Activated T-helper 1 cell treated with anti-CD3 and anti-CD28 coated beads, Interleukin-12 subunit alpha, Interleukin-12 subunit beta, Interleukin-2, Interleukin-4 antibody, amounts not matched to agents 30 ng/mL and 10 ng/mL and 1 ng/mL, durations not matched to agents 14 hours and 24 hours and 36 hours (primary cell): Measurements from ENCODE around the gene GON4L. TPM values are rescaled to one million over a fixed set of nuclear protein-coding genes. Genes with fewer than 3 reads are reported as not detected.

Source experiments
- DNase-seq: peaks from one replicate; pipeline ENCODE4 v3.0.0; 2021; ENCODE audit warnings: low spot score
- H3K27ac Mint-ChIP-seq: one replicate; pipeline ENCODE4 v1.8.0; 2021; ENCODE audit warnings: mild to moderate bottlenecking, mixed read lengths
- H3K27me3 Mint-ChIP-seq: one replicate; pipeline ENCODE4 v1.8.0; 2022; ENCODE audit warnings: mild to moderate bottlenecking, moderate library complexity, mixed read lengths; ENCODE audit not compliant: insufficient read depth
- H3K36me3 Mint-ChIP-seq: one replicate; pipeline ENCODE4 v1.8.0; 2021; ENCODE audit warnings: low read depth, mixed read lengths
- H3K4me1 Mint-ChIP-seq: one replicate; pipeline ENCODE4 v1.8.0; 2021; ENCODE audit warnings: low read depth, mixed read lengths
- H3K4me3 Mint-ChIP-seq: one replicate; pipeline ENCODE4 v1.8.0; 2021; ENCODE audit warnings: mild to moderate bottlenecking, moderate library complexity, mixed read lengths
- H3K9me3 Mint-ChIP-seq: one replicate; pipeline ENCODE4 v1.8.0; 2021; ENCODE audit warnings: mixed read lengths
- intact Hi-C: fragments of 100-400 bp; cut with micrococcal nuclease; formaldehyde crosslinking; loops from one replicate; pipeline ENCODE4 v1.15.1; 2024
- total RNA-seq: library from RNA; stranded (reverse); gene quantifications from 2 replicates; pipeline ENCODE4 v1.2.3, GENCODE V29; 2022

GON4L gene
- total RNA-seq, 1 donor from 2014 or later, result 70.0 TPM

- Mint-ChIP-seq H3K4me1 (peaks cover 12% of the 10 kb centered on the region), H3K4me3 (no peak overlapping the region), H3K9me3 (no peaks in the 10 kb centered on the region), H3K27me3 (no peaks in the 10 kb centered on the region), H3K36me3 (no peaks in the 10 kb centered on the region), H3K27ac (no peak overlapping the region)
- intact Hi-C loops, result no loop called here
- no peak for DNase-seq
These were observed 32.6 kb upstream of the GON4L start for GRCh38 chr1:155889566-155889965.

- H3K36me3 Mint-ChIP-seq, result peaks cover 2% of the 10 kb centered on the region
- H3K9me3 Mint-ChIP-seq, result no peaks in the 10 kb centered on the region
- H3K27ac Mint-ChIP-seq, result no peak overlapping the region
- DNase-seq, result no peak
- peaks cover 9% of the 10 kb centered on the region for H3K4me1 Mint-ChIP-seq
- intact Hi-C loops, result no loop called here
- H3K27me3 Mint-ChIP-seq, result no peaks in the 10 kb centered on the region
- no peak overlapping the region for H3K4me3 Mint-ChIP-seq
These were observed 31.5 kb upstream of the GON4L start for GRCh38 chr1:155888481-155888880.

GRCh38 chr1:155884982-155885381 lies 28.0 kb upstream of the GON4L start:
- Mint-ChIP-seq H3K9me3 (no peaks in the 10 kb centered on the region), H3K4me3 (no peak overlapping the region), H3K4me1 (no peaks in the 10 kb centered on the region), H3K36me3 (peaks cover 13% of the 10 kb centered on the region), H3K27ac (no peak overlapping the region), H3K27me3 (no peaks in the 10 kb centered on the region)
- no peak for DNase-seq
- intact Hi-C loops, result no loop called here

- no peaks in the 10 kb centered on the region for H3K27me3 Mint-ChIP-seq
- DNase-seq, result no peak
- H3K9me3 Mint-ChIP-seq, result no peaks in the 10 kb centered on the region
- no peak overlapping the region for H3K4me3 Mint-ChIP-seq
- H3K36me3 Mint-ChIP-seq, result peaks cover 17% of the 10 kb centered on the region
- no peaks in the 10 kb centered on the region for H3K4me1 Mint-ChIP-seq
- intact Hi-C loops, result no loop called here
- H3K27ac Mint-ChIP-seq, result no peak overlapping the region
These were observed 27.3 kb upstream of the GON4L start for GRCh38 chr1:155884031-155884960.

- H3K27ac Mint-ChIP-seq, result no peak overlapping the region
- H3K27me3 Mint-ChIP-seq, result no peaks in the 10 kb centered on the region
- no peak for DNase-seq
- H3K9me3 Mint-ChIP-seq, result no peaks in the 10 kb centered on the region
- intact Hi-C loops, result no loop called here
- no peaks in the 10 kb centered on the region for H3K4me1 Mint-ChIP-seq
- H3K36me3 Mint-ChIP-seq, result peaks cover 17% of the 10 kb centered on the region
- H3K4me3 Mint-ChIP-seq, result no peak overlapping the region
These were observed 25.8 kb upstream of the GON4L start for GRCh38 chr1:155882766-155883165.

- no peak overlapping the region for H3K4me3 Mint-ChIP-seq
- no peaks in the 10 kb centered on the region for H3K9me3 Mint-ChIP-seq
- H3K27me3 Mint-ChIP-seq, result no peaks in the 10 kb centered on the region
- no peak overlapping the region for H3K27ac Mint-ChIP-seq
- no peak for DNase-seq
- H3K4me1 Mint-ChIP-seq, result no peaks in the 10 kb centered on the region
- intact Hi-C loops, result no loop called here
- H3K36me3 Mint-ChIP-seq, result peaks cover 17% of the 10 kb centered on the region
These were observed 25.2 kb upstream of the GON4L start for GRCh38 chr1:155882235-155882634.

- Mint-ChIP-seq H3K27me3 (no peaks in the 10 kb centered on the region), H3K4me3 (no peak overlapping the region), H3K9me3 (no peaks in the 10 kb centered on the region), H3K36me3 (peaks cover 17% of the 10 kb centered on the region), H3K27ac (no peak overlapping the region), H3K4me1 (no peaks in the 10 kb centered on the region)
- no peak for DNase-seq
- intact Hi-C loops, result no loop called here
These were observed 23.9 kb upstream of the GON4L start for GRCh38 chr1:155880950-155881349.

- no peak overlapping the region for H3K4me3 Mint-ChIP-seq
- no peak for DNase-seq
- H3K27me3 Mint-ChIP-seq, result no peaks in the 10 kb centered on the region
- intact Hi-C loops, result no loop called here
- H3K4me1 Mint-ChIP-seq, result no peaks in the 10 kb centered on the region
- no peaks in the 10 kb centered on the region for H3K9me3 Mint-ChIP-seq
- H3K27ac Mint-ChIP-seq, result no peak overlapping the region
- H3K36me3 Mint-ChIP-seq, result peaks cover 17% of the 10 kb centered on the region
These were observed 23.2 kb upstream of the GON4L start for GRCh38 chr1:155880251-155880650.

- Mint-ChIP-seq H3K4me3 (no peak overlapping the region), H3K36me3 (peaks cover 15% of the 10 kb centered on the region), H3K4me1 (no peaks in the 10 kb centered on the region), H3K9me3 (no peaks in the 10 kb centered on the region), H3K27ac (no peak overlapping the region), H3K27me3 (no peaks in the 10 kb centered on the region)
- no peak for DNase-seq
- intact Hi-C loops, result no loop called here
These were observed 20.9 kb upstream of the GON4L start for GRCh38 chr1:155877945-155878344.

GRCh38 chr1:155873860-155874259 lies 16.8 kb upstream of the GON4L start:
- Mint-ChIP-seq H3K4me1 (no peaks in the 10 kb centered on the region), H3K27ac (no peak overlapping the region), H3K9me3 (no peaks in the 10 kb centered on the region), H3K4me3 (no peak overlapping the region), H3K27me3 (no peaks in the 10 kb centered on the region), H3K36me3 (peaks cover 11% of the 10 kb centered on the region)
- intact Hi-C loops, result no loop called here
- DNase-seq, result no peak

- no peak for DNase-seq
- H3K4me3 Mint-ChIP-seq, result no peak overlapping the region
- intact Hi-C loops, result no loop called here
- no peak overlapping the region for H3K27ac Mint-ChIP-seq
- no peaks in the 10 kb centered on the region for H3K9me3 Mint-ChIP-seq
- peaks cover 2% of the 10 kb centered on the region for H3K4me1 Mint-ChIP-seq
- H3K27me3 Mint-ChIP-seq, result no peaks in the 10 kb centered on the region
- H3K36me3 Mint-ChIP-seq, result peaks cover 14% of the 10 kb centered on the region
These were observed 15.5 kb upstream of the GON4L start for GRCh38 chr1:155872527-155872926.

- Mint-ChIP-seq H3K27ac (no peak overlapping the region), H3K27me3 (no peaks in the 10 kb centered on the region), H3K9me3 (no peaks in the 10 kb centered on the region), H3K36me3 (peaks cover 18% of the 10 kb centered on the region), H3K4me3 (no peak overlapping the region), H3K4me1 (peaks cover 5% of the 10 kb centered on the region)
- intact Hi-C loops, result no loop called here
- DNase-seq, result no peak
These were observed 14.4 kb upstream of the GON4L start for GRCh38 chr1:155871390-155871789.

GRCh38 chr1:155867766-155868165 lies 10.8 kb upstream of the GON4L start:
- Mint-ChIP-seq H3K36me3 (peaks cover 18% of the 10 kb centered on the region), H3K27ac (no peak overlapping the region), H3K4me3 (no peak overlapping the region), H3K9me3 (no peaks in the 10 kb centered on the region), H3K27me3 (no peaks in the 10 kb centered on the region), H3K4me1 (peaks cover 5% of the 10 kb centered on the region)
- intact Hi-C loops, result no loop called here
- DNase-seq, result no peak
